Daoy (cell line): Measurements from ENCODE around the gene PPP1R1A. TPM values are rescaled to one million over a fixed set of nuclear protein-coding genes. Genes with fewer than 3 reads are reported as not detected.

ENCODE experiments used
- DNase-seq: peaks from one replicate; pipeline ENCODE4 v3.0.0-alpha.2; 2015; ENCODE audit warnings: low read depth
- total RNA-seq: library from RNA; depleted of rRNA; stranded (reverse); fragments of >200 nt; shearing (Covaris generic); gene quantifications from 2 replicates; pipeline ENCODE4 v1.2.3, GENCODE V29; 2014

PPP1R1A gene
- total RNA-seq, 1 experiment from 2014 or later, result not detected

DNA sequence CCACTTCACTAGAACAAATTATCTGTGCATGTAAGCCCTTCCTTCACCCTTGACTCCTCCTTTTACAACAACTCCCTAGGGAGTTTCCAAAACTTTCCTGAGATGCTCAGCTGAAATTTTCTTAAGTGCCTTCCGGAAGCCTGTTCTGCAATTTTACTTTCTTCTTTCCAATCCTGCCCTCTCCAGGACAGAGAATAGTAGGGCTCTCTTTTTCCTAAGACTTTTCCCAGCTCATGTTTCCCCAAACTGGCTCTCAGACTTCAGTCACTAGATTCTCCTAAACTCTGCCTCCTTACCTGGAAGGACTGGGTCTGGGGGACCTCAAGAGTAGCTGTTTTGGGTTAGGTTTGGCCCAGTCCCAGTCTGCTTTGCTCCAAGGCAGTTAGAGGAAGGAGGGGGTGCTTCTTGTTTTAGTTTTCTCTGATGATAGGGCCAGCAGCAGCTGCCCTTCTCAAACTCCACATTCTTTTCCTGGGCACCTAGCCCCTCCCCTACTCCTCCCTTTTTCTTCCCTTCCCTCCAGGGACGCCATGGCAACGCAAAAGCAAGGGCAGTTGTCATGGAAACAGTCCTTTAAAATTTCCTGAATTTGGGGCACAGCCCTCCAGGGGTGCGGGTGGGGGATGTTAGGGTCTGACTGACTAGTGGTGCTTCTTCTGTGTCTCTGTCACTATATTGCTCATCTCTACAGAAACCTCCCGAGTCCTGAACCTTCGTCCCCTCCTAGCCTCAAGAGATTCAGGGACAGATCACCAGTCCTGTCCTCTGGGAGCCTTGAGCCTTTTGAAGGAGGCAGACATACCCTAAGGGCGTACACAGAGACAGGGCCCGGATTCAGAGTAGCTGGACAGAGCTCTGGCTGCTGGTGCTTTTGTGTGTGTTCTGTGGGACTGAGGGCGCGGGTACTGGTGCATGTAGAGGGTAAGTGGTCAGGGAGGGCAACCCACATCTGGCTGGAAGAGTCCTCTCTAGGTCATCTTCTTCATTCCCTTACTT lies 17.0 kb downstream of the PPP1R1A start:
- DNase-seq, result no peak

GRCh38 chr12:54569995-54570528 lies 18.4 kb downstream of the PPP1R1A start:
- no peak for DNase-seq

DNA sequence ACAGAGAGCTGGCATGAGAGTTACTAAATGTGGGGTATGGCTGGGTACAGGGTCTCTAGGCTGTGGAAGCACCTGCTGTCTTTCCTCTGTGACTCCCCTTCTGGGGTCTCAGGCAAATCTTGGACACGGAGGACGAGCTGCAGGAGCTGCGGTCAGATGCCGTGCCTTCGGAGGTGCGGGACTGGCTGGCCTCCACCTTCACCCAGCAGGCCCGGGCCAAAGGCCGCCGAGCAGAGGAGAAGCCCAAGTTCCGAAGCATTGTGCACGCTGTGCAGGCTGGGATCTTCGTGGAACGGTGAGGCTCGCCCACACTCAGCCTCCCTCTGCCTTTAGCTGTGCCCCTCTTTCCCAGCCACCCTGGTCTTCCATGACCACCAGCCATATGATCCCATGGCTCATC lies 19.4 kb downstream of the PPP1R1A start:
- no peak for DNase-seq

DNA sequence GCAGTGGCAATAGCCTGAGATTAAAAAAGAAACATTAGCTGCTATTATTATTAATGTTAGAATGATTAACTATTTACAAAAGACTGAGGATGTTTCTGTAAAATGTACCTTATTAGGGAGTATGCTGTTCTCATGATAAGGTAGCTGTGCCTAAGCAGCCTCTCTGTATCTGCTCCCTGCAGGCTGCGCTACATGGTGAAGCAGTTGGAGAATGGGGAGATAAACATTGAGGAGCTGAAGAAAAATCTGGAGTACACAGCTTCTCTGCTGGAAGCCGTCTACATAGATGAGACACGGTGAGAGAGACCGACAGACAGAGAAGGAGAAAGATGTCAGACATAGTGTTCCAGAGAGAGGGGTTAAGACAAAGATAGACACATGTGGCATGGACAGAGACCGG lies 21.7 kb downstream of the PPP1R1A start:
- DNase-seq, result no peak

GRCh38 chr12:54565986-54566544 lies 22.4 kb downstream of the PPP1R1A start:
- DNase-seq, result no peak

GRCh38 chr12:54565310-54565985 lies 23.0 kb downstream of the PPP1R1A start:
- peak; percentile 37 for DNase-seq

DNA sequence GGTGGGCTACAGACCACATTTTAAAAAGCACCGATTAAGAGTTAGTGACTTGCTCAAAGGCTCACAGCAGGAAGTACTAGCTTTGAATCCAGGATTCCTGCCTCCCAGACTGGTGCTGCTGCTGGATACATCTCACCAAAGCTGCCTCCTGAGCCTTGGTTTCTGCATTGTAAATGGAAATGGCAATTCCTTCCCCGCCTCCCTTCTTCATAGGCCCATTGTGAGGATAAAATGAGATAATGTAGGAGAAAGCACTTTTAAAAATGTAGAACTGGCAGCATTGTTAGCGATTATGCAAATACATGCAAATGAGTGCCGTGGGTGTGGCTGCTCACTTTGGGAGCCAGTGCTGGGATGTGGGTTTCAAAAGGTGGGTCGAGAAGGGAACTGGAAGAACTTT lies 23.7 kb downstream of the PPP1R1A start:
- no peak for DNase-seq

- DNase-seq, result no peak
These were observed 24.7 kb downstream of the PPP1R1A start for GRCh38 chr12:54563787-54564186.

- peak; percentile 35 for DNase-seq
These were observed 25.6 kb downstream of the PPP1R1A start for GRCh38 chr12:54562750-54563356.

- peak; percentile 29 for DNase-seq
These were observed 27.3 kb downstream of the PPP1R1A start for GRCh38 chr12:54561164-54561563.

DNA sequence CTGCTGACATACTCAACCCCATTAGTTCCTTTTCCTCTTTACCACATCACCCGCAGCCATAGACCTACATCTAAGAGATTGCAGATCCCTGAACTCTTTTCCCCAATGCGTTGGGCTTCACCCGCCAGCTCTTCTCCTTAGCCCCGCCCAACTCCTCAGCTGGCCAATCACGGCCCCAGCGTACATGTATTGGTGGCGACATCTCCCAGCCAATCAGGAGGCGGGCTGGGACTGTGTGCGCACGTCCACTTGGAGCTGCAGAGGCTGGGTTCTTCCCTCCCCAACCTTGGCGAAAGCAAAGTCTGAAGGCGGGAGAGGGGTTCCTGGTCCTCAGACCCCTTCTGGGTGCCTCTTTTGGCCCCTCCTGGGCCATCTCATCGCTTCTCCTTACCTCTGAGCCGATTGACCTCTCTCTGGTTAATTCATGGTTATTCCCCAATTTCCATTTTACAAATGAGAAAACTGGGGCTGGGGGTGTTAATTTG lies 28.0 kb downstream of the PPP1R1A start:
- peak; percentile 94 for DNase-seq

DNA sequence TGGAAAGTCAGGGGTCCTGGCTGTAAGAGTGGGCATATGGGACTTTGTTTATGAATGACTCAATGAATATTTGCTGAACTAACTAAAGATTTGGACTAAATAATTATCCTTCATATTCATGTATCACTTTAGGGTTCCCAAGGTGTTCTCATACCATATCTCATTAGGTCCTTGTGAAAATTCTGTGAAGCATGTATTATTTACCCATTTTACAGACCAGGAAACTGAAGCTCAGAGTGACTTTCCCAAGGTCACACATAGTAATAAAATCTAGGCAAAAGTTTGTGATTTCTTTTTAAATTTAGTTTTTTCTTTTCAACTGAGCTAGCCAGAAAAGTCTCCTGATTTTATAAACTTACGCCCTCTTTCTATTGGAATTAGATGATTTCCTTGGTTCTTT lies 29.7 kb downstream of the PPP1R1A start:
- no peak for DNase-seq

DNA sequence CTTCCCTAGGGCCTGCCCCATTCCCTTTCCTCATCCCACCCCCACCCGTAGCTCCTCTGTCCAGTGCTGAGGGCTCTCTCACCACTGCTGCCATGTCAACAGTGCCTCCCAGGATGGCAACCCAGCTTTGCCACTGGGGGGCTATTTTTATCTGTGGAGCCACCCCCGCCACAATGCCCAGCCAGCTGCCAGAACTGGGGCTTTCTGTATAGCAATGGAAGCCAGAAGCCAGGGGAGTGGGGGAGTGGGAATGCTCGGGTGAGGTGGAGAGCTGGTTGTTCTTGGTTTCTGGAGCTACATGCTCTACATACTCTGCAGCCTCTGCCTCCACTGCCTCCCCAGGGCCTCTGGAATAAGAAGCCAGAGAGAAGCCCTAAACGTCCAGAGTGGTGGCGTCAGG lies 30.1 kb downstream of the PPP1R1A start:
- DNase-seq, result no peak

GRCh38 chr12:54555670-54556257 lies 32.7 kb downstream of the PPP1R1A start:
- DNase-seq, result peak; percentile 32

GRCh38 chr12:54549774-54550451 lies 38.5 kb downstream of the PPP1R1A start:
- DNase-seq, result peak; percentile 69

DNA sequence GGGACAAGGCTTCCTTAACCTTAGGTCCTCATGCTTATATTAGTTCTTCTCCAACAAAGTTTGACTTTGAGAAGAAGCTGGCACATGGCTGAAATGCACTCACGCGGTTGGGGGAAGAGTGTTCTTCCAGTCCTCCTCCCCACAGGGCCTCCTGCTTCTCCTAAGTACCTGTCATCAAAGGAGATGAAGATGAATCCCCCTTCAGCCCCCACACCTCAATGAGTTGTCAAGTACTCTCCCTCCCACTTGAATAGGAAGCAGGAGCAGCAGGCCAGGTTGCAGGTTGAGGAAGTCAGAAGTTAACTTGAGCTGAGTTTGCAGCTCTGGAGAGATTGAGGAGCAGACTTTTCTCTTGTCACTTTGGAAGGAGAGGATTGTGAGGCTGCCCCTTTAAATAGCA lies 41.9 kb downstream of the PPP1R1A start:
- DNase-seq, result no peak

GRCh38 chr12:54544743-54545142 lies 43.7 kb downstream of the PPP1R1A start:
- DNase-seq, result no peak

GRCh38 chr12:54543526-54543925 lies 44.9 kb downstream of the PPP1R1A start:
- no peak for DNase-seq

DNA sequence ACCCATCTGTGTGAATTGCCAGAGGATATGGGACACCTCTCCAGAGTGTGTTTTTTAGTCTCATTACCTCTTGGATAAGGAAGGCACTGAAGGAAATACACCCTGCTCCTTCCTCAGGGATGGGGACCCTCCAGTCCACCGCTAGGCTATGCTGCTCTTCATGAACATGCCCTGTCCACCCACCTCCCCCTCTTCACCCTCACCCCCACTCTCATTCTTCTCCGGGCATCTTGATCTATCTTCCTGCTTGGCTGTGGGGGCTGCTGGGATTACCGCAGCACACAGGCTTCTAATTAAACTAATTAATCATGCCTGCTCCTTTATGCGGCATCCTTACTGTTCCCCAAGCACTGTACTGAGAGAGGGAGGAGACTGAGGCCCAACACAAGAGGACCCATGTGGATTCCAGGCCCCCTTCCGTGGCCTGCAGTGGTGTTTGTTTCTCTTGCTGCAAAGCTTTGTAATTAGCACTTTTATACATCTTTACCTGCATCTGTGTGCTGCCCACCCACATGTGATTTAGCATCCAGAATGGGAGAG lies 46.6 kb downstream of the PPP1R1A start:
- DNase-seq, result no peak

- DNase-seq, result no peak
These were observed 50.2 kb downstream of the PPP1R1A start for GRCh38 chr12:54538136-54538700.
